ENCODE results near the gene SULF2. TPM values are rescaled to one million over a fixed set of nuclear protein-coding genes. Genes with fewer than 3 reads are reported as not detected.

SULF2 gene
- total RNA-seq, 1 donor from 2014 or later: 97.8 TPM

DNA sequence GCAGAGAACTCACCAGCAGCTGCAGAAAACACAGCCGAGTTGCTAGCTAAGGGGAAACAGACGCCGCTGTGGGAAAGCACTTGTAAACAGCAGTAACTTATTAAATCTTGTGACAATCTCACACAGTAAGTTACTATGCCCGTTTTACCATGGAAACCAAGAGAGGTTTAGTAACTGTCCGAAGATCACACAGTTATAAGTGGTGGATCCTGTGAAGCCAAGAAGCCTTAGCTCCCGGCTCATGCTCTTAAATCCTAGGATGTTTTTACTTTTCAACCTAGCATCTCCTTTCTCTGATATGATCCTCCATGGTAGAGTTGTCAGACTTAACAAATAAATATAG lies 1.5 kb upstream of the SULF2 start:
- H3K4me1 Mint-ChIP-seq (ENCODE audit: low read depth, unreplicated experiment): peaks cover 51% of the 10 kb centered on the region
- H3K36me3 Mint-ChIP-seq (ENCODE audit: unreplicated experiment): peaks cover 5% of the 10 kb centered on the region
- TF ChIP-seq, protein P1, sequence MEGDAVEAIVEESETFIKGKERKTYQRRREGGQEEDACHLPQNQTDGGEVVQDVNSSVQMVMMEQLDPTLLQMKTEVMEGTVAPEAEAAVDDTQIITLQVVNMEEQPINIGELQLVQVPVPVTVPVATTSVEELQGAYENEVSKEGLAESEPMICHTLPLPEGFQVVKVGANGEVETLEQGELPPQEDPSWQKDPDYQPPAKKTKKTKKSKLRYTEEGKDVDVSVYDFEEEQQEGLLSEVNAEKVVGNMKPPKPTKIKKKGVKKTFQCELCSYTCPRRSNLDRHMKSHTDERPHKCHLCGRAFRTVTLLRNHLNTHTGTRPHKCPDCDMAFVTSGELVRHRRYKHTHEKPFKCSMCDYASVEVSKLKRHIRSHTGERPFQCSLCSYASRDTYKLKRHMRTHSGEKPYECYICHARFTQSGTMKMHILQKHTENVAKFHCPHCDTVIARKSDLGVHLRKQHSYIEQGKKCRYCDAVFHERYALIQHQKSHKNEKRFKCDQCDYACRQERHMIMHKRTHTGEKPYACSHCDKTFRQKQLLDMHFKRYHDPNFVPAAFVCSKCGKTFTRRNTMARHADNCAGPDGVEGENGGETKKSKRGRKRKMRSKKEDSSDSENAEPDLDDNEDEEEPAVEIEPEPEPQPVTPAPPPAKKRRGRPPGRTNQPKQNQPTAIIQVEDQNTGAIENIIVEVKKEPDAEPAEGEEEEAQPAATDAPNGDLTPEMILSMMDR (IDR thresholded peaks at IDR 0.05; ENCODE audit: partially characterized antibody, unreplicated experiment): no peak
- DNase-seq: no peak
- peak overlapping the region; percentile 91 for H3K4me3 Mint-ChIP-seq (ENCODE audit: unreplicated experiment)
- H3K27me3 Mint-ChIP-seq (ENCODE audit: unreplicated experiment): peaks cover 24% of the 10 kb centered on the region
- peak overlapping the region; percentile 79 for H3K27ac Mint-ChIP-seq (ENCODE audit: unreplicated experiment)
- H3K9me3 Mint-ChIP-seq (ENCODE audit: unreplicated experiment): peaks cover 27% of the 10 kb centered on the region

DNA sequence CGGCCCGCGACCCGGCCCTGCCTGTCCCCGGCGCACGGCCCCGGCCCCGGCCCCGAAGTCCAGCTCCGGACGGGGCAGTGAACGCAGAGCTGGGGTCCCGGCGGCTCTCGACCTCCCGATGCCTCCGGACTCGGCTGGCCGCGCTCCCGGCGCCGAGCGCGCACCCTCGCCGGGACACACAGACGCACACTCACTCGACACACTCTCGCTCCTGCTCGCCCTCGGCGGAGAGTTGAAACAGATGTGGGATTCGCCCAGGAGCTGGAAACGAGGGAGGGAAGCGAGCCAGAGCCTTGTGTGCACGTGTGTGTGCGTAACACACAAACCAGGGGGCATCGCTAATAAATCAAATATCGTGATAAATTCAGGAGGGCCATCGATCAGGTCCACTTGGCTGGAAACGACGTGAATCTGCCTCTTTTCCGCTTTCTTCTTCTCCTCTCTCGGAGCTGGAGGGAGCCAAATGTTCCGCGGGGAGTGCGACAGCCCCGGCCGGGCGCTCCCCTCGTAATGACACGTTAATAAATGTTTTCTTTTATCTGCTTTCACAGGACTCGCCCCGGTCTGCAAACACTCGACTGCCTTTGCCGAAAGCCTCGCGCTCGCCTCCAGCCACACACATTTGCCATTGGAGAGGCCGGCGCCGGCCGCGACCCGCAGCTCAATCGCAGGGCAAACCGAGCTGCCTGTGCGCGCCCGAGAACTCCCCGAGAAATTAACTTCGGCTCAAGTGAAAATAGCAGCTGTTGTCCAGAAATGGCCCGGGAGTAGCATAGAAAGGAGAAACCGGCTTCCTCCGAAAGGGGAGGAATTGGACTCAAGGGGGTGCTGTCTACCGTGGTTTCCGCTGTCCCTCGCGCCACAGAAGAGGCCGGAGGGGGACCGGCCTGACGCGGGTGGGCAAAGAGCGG lies 828 bp upstream of the SULF2 start:
- TF ChIP-seq, protein P1 (IDR thresholded peaks at IDR 0.05; ENCODE audit: partially characterized antibody, unreplicated experiment): peak; percentile 62
- Mint-ChIP-seq H3K27ac (ENCODE audit: unreplicated experiment) (peak overlapping the region; percentile 79), H3K36me3 (ENCODE audit: unreplicated experiment) (peaks cover 5% of the 10 kb centered on the region), H3K4me1 (ENCODE audit: low read depth, unreplicated experiment) (peaks cover 45% of the 10 kb centered on the region), H3K9me3 (ENCODE audit: unreplicated experiment) (peaks cover 27% of the 10 kb centered on the region), H3K27me3 (ENCODE audit: unreplicated experiment) (peaks cover 24% of the 10 kb centered on the region), H3K4me3 (ENCODE audit: unreplicated experiment) (peak overlapping the region; percentile 91)
- DNase-seq: peak; percentile 76

DNA sequence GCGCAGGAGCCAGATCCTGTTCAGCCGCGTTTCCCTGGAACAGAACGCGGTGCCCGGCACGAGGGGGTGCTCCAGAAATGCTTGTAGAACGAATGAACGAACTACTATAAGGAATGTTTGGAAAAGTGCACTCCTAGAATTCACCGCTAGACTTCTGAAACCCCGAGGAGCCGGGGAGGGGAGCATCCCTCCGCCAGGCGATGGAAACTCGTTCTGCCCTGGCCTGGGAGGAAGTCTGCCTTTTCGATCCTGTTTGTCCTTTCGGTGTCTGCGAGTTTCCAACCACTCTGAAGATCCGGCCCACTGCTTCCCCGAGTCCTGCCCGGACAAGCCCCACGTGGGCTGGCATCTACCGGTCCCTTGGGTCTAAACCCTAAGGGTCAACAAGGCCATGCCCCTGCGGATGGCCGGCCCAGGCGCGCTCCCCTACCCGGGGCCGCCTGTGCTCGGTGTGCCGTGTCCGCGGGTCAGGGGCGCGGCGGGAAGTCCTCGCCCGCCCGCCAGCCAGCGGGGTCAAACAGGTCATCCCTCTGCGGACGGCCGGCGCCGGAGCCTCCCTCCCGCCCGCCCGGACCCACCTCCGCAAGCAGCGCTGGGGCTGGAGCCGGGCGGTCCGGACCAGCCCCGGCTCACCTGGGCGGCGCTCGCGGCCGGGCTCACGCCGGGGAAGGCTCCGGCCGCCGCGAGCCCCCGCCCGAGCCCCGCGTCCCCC lies 526 bp downstream of the SULF2 start:
- H3K27me3 Mint-ChIP-seq (ENCODE audit: unreplicated experiment): peaks cover 21% of the 10 kb centered on the region
- H3K4me3 Mint-ChIP-seq (ENCODE audit: unreplicated experiment): peak overlapping the region; percentile 93
- H3K36me3 Mint-ChIP-seq (ENCODE audit: unreplicated experiment): peaks cover 5% of the 10 kb centered on the region
- H3K27ac Mint-ChIP-seq (ENCODE audit: unreplicated experiment): peak overlapping the region; percentile 79
- peaks cover 35% of the 10 kb centered on the region for H3K4me1 Mint-ChIP-seq (ENCODE audit: low read depth, unreplicated experiment)
- H3K9me3 Mint-ChIP-seq (ENCODE audit: unreplicated experiment): peaks cover 23% of the 10 kb centered on the region
- peak; percentile 52 for DNase-seq
- TF ChIP-seq, protein P1 (IDR thresholded peaks at IDR 0.05; ENCODE audit: partially characterized antibody, unreplicated experiment): peak; percentile 30

DNA sequence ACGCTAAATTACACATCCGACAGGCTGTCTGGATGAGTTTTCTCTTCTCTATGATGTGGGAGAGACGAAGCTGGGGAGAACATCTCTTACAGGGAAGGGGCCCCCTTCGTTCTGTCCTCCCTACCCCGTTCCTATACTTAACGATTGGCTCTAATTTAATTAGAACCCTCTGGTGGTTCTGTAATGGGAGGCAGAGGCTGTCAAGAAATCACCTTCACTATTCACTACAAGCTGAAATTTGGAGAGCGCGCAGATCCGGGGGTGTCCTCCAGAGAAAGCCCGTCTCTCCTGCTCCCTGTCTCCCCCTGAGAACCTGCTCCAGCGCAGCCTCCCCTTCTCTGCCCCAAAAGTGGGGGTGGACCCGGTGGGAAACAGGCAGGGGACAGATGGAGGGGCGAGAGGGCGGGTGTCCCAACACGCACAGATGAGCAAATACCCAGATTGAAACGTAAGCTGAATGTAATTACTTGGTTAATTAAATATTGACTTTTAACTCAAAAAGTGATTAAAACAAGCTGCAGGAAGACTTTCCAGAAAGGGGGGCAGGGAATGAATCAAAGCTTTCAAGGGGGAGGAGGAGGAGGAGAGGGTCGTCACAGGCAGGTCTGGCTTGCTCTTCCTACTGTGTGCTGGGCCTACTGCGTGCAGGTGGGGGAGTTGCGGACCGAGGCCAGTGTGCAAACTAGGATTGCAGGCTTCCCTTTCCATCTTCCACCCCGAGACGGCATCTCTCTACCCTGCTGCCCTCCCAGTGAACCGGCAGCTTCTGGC lies 1.3 kb downstream of the SULF2 start:
- H3K27me3 Mint-ChIP-seq (ENCODE audit: unreplicated experiment): peaks cover 22% of the 10 kb centered on the region
- TF ChIP-seq, protein P1 (IDR thresholded peaks at IDR 0.05; ENCODE audit: partially characterized antibody, unreplicated experiment): no peak
- peak overlapping the region; percentile 79 for H3K27ac Mint-ChIP-seq (ENCODE audit: unreplicated experiment)
- H3K4me3 Mint-ChIP-seq (ENCODE audit: unreplicated experiment): peak overlapping the region; percentile 93
- peaks cover 30% of the 10 kb centered on the region for H3K4me1 Mint-ChIP-seq (ENCODE audit: low read depth, unreplicated experiment)
- peaks cover 23% of the 10 kb centered on the region for H3K9me3 Mint-ChIP-seq (ENCODE audit: unreplicated experiment)
- peaks cover 5% of the 10 kb centered on the region for H3K36me3 Mint-ChIP-seq (ENCODE audit: unreplicated experiment)
- no peak for DNase-seq
